HG02763 (cell line): ENCODE measurements around the gene DDIT3.
"Not testable (repeated sequence)": the region's sequence is repeated elsewhere in the genome, so short reads cannot be mapped to it uniquely, and the experiment has no call there.

ENCODE experiments used
- ATAC-seq: cut with Tn5 transposase; IDR thresholded peaks from one replicate; pipeline ENCODE4 v1.9.1; 2021; ENCODE audit warnings: mild to moderate bottlenecking, moderate library complexity; ENCODE audit not compliant: unreplicated experiment

The DDIT3 gene, protein sequence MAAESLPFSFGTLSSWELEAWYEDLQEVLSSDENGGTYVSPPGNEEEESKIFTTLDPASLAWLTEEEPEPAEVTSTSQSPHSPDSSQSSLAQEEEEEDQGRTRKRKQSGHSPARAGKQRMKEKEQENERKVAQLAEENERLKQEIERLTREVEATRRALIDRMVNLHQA

DNA sequence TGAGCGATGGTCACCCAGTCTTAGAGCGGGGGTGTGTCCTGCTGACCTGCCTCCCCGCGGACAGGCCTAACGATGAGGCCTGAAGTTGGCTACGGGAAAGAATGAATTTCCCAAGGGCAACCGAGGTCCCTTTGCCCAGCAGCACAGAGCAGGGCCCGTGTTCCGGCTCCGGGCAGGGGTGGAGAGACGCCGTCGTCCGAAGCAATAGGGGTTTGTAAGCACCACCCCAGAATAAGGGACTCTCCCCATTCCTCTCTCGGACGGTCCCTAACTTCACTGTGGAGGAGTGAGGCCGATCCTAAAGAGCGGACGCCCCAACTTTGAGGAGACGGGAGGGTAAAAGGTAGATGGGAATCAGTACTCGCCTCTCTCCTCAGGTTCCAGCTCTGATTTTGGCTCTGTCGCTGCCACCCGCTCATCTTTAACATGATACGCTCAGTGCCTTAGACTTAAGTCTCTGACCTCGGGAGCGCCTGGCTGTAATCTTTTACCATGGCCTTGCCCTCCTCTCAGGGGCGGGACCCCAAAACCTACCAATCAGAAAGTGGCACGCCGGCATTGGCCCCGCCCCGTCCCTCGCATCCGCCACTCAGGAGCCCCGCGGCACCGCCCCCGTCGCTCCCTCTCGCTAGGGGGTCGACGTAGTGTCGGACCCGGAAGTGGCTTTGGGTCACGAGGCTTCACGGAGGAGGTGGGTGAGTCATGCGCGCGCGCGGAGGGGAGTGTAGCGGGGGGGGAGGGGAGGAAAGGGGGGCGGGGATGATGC, at the start of gene DDIT3:
Gene DDIT3, minus strand, starts transcription at position 462 of the 766 bp plus-strand sequence. CDS start 3,108 bp downstream, outside the sequence.
- peak; percentile 69 for ATAC-seq

DNA sequence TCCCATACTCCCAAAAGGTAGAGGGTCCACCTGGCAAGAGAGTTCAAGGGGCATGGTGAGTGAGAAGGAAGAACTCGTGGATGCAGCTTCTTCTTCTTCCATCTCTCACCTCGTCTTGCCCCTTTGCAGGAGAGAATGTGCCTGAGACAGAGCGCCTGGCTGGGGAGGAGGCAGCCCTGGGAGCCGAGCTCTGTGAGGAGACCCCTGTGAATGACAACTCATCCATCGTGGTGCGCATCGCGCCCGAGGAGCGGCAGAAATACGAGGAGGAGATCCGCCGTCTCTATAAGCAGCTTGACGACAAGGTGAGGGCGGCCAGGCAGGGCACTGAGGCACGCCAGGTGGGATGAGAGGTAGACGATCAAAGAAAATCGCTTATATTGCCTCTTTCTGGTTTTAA, 49.5 kb upstream of the DDIT3 start:
- no peak for ATAC-seq

DNA sequence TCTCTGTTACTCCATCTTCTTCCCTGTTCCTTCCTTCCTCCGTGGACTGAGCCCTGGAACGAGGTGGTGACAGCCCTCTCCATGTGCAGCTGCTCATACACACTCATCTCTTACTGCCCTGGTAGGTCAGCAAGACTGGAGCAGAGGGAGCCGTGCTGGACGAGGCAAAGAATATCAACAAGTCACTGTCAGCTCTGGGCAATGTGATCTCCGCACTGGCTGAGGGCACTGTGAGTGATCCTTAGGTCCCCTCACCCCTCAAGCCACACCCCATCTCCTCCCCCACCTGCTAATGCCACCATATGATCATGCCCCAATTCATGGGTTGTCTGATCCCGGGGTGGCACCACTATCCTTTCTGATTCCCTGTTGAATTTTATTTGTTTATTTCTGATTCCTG, 48.5 kb upstream of the DDIT3 start:
- no peak for ATAC-seq

DNA sequence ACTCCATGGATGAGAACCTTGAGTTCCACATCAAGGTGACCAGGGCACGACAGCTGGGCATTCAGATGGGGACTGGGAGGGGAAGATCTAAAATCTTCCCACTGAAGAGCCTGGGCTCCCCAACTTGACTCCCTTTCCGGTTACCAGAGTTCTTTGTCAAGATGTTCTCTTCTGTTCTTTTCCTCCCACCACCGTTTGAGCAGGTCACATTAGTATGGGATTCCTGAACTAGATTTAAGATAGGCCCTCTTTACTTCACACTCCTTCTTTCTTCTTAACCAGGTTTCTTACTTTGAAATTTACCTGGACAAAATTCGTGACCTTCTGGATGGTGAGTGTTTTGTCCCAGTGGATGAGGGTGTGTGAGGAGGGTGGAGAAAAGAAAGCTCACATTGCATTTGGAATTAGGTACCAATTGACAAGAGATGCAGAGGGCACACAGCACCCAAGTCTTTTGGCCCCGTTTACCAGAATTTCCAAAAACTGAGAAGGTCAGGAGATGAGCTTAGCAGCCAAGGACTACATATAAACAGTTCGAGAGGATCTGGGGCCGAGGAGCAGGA, 43.9 kb upstream of the DDIT3 start:
- no peak for ATAC-seq

DNA sequence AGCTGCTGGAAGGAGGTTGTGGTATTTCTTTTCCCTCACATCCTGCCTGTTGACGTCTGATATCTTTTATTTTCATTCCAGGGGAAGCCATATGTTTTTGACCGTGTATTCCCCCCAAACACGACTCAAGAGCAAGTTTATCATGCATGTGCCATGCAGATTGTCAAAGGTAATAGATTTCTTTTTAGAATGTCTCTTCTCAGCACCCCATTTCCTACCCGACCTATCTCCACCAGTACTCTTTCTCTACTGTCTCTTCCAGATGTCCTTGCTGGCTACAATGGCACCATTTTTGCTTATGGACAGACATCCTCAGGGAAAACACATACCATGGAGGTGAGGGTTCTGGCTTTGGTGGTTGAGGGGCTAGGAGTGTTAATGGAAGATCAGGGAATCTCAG, 43.0 kb upstream of the DDIT3 start:
- ATAC-seq: no peak

DNA sequence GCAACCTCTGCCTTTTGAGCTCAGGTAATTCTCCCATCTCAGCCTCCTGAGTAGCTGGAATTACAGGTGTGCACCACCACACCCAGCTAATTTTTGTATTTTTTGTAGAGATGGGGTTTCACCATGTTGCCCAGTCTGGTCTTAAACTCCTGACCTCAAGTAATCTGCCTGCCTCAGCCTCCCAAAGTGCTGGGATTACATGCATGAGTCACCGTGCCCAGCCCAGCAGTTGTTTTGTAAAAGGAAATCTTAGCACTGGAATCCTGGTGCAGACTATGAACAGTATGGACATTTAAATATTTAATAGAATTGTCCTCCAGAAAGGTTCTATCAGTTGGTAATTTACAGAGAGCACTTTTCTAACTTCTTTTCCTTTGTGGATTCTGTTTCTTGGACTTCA, 40.8 kb upstream of the DDIT3 start:
- ATAC-seq: not testable (repeated sequence)

DNA sequence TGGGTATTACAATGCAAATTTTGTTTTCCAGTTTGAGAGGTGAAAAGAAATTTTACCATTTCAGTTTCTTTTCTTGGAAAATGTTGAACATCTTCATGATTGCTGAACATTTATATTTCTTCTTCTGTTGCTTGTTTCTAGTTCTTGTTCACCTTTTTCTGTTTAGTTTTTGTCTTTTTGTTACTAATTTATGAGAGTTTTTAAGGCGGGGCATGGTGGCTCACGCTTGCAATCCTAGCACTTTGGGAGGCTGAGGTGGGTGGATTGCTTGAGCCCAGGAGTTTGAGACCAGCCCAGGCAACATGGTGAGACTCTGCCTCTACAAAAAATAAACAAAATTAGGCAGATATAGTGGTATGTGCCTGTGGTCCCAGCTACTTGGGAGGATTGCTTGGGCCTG, 40.2 kb upstream of the DDIT3 start:
- no peak for ATAC-seq

DNA sequence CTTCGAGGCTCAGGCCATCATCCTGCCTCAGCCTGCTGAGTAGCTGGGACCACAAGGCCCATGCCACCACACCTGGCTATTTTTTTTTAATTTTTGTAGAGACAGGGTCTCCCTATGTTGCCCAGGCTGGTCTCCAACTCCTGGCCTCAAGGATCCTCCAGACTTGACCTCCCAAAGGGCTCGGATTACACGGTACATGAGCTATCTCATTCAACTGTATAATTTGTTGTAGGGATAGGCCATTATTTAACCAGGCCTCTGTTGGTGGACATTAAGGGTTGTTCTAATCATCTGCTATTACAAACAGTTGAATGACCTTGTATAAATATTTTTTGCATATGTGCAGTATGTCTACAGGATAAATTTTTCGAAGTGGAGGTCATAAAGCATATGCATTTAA, 38.5 kb upstream of the DDIT3 start:
- no peak for ATAC-seq

DNA sequence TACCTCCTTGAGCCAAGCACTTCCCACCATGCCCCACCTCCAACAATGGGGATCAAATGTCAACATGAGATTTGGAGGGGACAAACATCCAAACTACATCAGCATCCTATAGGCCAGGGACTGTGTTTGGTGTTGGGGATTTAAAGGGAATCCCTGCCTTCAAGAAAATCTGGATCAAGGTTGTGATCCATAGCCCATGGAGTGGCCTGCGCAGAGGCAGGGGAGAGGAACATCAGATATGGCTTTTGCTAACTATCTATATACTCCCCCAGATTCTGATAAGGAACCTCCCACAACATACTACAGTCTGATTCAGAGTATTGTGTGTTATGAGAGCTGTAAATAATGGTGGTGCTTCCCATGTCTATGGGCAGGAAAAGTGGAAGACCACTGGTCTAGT, 34.6 kb upstream of the DDIT3 start:
- ATAC-seq: no peak

DNA sequence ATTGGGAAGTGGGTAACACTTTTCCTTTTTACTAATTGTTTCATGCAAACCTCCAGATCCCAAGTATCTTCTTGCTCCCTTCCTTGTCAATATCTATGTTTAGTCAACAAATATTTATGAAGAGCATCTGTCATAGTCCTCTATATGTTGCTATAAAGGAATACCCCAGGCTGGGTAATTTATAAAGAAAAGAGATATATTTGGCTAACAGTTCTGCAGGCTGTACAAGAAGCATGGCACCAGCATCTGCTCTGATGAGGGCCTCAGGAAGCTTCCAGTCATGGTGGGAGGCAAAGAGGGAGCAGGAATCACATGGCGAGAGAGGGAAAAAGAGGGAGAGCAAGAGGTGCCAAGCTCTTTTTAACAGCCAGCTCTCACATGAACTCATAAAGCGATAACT, 34.1 kb upstream of the DDIT3 start:
- no peak for ATAC-seq

DNA sequence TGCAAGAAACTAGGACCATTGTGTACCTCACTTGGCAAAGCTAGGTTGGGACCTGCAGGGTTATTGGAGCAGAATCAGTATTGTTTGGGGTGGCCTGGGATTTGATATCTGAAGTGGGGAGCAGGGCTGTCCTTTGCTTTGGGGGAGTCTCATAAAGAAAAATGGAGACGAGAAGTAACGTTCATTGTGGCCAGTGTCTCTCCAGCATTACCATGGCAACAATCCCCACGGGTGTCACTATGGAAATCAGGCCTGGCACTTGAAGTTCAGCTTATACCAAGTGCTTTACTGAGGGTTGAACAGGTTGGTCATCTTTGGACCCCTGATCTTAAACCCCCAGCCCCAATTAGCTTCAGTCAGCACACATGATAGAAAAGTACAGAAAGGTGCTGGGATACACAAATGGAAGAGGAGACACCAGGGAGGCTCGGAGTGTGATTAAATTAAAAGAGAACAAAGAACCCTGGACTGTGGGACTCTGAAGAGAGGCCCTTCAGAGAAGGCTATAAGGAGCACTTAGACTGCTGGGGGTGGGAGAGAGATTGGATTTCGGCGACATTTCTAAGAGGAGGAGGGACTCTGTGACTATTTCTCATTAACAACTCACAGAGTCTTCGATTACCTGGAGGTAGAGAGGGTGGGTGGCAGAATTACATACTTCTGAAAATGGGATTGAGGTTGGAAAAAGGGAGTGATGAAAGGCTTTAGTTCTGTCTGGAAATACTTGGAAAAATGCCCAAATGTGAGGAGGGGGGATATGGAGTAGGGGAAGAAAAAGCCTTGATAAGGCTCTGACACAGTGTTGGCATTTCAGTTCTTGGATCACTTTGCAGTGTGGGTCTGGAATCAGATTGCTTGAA, 33.3 kb upstream of the DDIT3 start:
- no peak for ATAC-seq

DNA sequence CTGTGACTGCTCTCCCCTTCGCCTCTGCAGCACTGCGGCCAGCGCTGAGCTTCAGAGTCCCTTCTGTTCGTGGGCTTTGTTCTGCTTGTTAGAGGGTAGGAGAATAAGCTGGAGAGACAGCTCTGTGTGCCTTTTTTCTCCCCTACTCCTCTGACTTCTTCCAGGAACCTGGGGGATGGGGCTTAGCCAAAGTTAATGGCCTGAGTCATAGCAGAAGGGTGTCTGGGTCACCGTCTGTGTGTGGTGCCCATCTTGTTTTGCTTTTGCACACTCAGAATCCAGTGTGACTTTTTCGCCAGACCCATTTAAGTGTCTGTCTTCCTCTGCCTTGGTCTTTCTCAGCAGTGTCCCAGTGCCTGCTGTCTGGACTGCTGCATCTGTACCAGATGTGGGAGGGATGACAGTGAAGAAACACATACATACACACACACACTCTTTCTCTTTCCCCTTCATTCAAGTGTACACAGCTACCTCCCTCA, 32.6 kb upstream of the DDIT3 start:
- ATAC-seq: no peak

DNA sequence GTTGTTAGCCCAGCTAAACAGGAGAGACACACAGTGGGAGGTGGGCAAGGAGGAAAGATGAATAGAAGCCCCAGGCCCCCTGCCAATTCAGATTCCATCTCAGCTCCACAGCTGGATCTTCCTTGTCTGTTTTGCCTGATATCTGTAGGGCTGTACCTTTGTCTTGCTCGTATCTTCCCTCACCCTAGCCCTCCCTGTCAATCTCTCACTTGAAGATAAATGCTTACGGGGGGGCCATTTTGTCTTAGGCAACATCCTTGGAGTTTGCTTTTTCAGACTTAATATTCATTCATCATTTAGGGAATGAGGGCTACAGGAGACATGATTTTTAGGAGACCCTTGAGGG, 32.0 kb upstream of the DDIT3 start:
- ATAC-seq: no peak

DNA sequence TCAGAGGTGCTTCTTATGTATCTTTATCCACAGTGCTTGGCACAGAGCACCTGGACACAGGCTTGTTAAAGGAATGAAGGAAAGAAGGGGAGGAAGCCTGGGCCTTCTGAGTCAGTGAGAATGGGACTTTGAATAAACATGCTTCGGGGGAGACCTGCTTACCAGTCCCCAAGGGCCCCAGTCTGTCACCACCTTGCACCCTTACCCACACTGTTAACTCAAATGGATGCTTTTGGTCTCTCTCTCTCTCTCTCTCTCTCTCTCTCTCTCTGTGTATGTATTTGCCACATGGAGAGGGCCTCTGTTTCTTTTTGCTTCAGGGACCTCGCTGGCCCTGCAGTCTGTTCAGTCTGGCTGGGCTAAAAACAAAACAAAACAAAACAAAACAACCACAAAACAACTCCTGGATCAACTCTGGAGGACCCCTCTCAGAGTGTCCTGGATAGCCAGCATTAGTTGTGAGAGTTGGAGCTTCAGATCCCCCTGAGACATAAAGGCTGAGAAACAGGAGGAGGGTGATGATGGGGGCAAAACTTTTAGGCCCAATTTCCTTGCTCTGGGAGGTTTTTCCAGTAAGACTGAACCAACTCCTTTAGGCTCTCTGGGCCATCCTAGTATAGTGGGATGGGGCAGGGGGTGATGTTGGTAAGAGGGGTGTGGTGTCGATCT, 31.5 kb upstream of the DDIT3 start:
- no peak for ATAC-seq

DNA sequence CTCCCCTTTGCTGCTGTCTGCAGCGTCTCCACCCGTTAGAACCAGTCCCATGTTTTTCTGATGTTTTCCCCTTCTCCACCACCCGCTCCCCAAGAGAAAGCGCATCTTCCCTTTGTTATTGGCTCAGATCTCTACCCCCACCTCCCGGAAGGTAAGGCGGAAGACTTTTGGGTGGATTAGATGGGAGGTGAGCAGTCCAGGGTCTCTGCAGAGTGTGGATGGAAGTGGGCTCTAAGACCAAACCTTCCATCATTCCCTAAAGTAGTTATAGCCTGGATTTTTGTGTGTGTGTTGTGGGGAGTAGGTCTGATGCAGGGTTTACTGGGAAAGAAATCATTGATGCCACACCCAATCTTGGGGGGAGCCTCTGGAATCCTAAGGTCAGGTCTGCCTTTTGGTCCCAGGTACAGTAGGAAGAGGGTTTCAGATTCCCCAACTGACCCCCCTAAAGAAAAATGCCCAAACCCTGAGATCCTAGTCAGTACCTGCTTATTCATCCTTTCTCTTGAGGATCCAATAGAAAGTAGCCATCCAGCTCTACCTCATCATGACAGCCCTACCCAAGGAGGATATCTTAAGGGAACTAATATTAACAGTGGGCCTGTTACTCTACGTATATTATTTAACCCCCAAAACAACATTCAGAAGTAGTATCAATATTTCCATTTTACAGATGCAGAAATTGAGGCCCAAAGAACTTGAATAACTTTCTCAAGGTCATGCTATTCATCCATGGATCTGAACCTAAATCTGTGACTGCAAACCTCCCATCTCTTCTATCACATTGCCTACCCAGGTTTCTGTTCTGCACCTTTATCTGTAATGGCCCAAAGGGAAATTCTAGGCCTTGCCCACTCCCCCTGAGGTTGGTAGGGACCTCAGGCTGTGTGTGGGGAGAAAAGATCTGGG, 30.6 kb upstream of the DDIT3 start:
- no peak for ATAC-seq

DNA sequence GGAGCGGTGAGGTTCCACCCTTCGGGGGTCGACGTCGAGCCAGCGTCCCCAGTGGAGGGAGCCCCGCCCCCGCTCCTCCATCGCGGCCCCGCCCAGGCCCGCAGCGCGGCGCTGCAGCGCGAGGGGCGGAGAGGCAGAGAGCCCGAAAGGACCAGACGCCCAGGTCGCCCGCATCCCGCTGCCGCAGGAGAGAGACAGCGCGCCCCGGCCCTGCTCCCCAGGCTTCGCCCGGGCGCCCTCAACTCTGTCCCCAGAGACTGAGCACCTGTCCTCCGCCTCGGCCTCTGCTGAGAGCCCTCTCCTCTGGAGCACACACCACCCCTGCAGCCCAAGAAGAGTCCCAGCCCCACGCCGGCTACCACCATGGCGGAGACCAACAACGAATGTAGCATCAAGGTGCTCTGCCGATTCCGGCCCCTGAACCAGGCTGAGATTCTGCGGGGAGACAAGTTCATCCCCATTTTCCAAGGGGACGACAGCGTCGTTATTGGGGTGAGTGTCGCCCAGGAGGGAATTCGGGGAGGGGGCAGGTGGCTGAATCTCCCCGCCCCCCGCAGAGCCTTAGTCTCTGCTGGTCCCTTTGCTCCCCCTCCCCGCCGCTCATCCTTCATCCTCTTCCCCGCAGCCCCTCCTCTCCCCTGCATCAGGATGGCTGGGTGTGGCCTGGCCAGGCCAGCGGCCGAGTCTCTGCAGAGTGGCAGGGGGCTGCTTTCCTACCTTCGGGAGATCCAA, 29.8 kb upstream of the DDIT3 start, which contains the start of gene KIF5A:
Gene KIF5A, plus strand, starts transcription at position 136 of the 732 bp plus-strand sequence. Its CDS starts 228 bp downstream, at position 364.
- no peak for ATAC-seq

DNA sequence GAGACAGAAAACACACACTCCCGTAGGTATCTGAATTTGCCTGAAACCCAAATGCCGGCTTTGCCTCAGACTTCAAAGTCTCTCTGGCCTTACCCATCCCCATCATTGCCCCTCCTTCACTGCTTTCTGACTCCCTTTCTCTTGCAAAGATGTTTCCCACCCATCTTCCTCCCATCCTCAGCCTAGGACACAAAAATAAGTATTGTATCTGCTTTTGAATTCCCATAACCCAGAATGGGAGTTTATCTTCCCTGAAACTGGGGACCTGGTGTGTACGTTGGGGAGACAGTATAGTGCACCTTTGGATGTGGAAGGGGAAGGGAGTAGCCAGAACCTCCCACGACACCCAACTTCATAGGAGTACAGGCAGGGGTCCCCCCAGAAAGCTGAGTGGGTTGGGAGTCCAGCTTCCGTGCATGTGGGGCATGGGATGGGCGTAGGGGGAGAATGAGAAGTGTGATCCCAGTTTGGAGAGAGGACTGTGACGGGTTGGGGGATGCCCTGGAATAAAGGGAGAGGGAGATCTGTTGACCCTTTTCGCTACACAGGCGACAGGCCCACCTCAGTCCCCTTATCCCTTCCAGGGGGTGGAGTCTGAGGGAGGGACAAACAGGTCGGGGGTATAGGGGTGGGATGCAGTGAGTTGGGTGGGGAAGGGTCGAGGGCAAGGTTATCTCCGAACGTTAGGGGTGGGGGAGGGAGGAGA, 29.0 kb upstream of the DDIT3 start:
- ATAC-seq: no peak

DNA sequence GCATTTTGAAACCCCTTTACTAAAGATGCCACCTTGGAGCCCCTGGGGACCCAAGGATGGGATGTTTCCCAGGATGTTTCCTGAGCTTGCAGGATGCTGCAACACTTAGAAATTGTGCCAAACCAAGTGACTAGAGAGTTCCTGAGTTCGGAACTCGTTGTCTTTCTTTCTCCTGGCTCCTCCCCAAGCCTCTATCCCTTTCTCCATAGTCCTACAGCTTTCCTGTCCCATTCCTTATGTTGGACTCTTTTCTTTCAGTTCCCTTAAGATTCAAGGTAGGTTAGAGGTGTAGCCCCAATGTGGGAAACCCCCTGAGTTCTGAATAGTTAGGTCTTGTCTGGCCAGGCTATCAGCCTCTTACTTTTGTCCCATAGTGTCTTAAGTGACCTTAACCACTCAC, 28.2 kb upstream of the DDIT3 start:
- no peak for ATAC-seq

DNA sequence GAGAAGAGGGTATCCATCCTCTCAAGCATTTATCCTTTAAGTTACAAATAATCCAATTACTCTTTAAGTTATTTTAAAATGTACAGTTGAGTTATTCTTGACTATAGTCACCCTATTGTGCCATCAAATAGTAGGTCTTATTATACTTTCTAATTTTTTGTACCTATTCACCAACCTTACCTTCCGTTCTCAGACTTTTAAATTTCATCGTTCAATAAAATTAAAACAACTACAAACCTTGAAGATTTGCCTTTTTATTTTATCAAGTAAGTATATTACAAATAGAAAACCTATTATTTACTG, 27.6 kb upstream of the DDIT3 start:
- no peak for ATAC-seq
